GM23248 (cell line): Measurements from ENCODE around the gene MRPS14. TPM values are rescaled to one million over a fixed set of nuclear protein-coding genes. Genes with fewer than 3 reads are reported as not detected.
"Not testable (repeated sequence)": the region's sequence is repeated elsewhere in the genome, so short reads cannot be mapped to it uniquely, and the experiment has no call there.

Source experiments
- DNase-seq: peaks from one replicate; pipeline ENCODE4 v3.0.0-alpha.2; 2015
- H2AFZ ChIP-seq: fragments of 200-600 bp; sonication (generic); 2 replicates; pipeline ENCODE4 v1.6.1; 2016; ENCODE audit warnings: antibody characterized with exemption
- H3F3A ChIP-seq: fragments of 200-600 bp; sonication (generic); 2 replicates; pipeline ENCODE4 v1.6.1; 2016; ENCODE audit warnings: mild to moderate bottlenecking, antibody characterized with exemption, mixed run types; ENCODE audit not compliant: insufficient read depth
- H3K27ac ChIP-seq: fragments of 200-600 bp; sonication (generic); 2 replicates; pipeline ENCODE4 v1.5.1; 2016; ENCODE audit warnings: mild to moderate bottlenecking
- H3K27me3 ChIP-seq: fragments of 200-600 bp; sonication (generic); replicated peaks from 2 replicates; pipeline ENCODE4 v1.6.1; 2016; ENCODE audit warnings: mild to moderate bottlenecking; ENCODE audit not compliant: insufficient read depth
- H3K36me3 ChIP-seq: fragments of 200-600 bp; sonication (generic); 2 replicates; pipeline ENCODE4 v1.6.1; 2016; ENCODE audit warnings: low read depth, mild to moderate bottlenecking
- H3K4me1 ChIP-seq: fragments of 200-600 bp; sonication (generic); 2 replicates; pipeline ENCODE4 v1.6.1; 2016; ENCODE audit warnings: mild to moderate bottlenecking; ENCODE audit not compliant: insufficient read depth
- H3K4me2 ChIP-seq: fragments of 200-600 bp; sonication (generic); one replicate; pipeline ENCODE4 v1.6.1; 2016; ENCODE audit warnings: mild to moderate bottlenecking; ENCODE audit not compliant: unreplicated experiment
- H3K4me3 ChIP-seq: fragments of 200-600 bp; sonication (generic); 2 replicates; pipeline ENCODE4 v1.5.1; 2016; ENCODE audit warnings: mild to moderate bottlenecking
- H3K79me2 ChIP-seq: fragments of 200-600 bp; sonication (generic); 2 replicates; pipeline ENCODE4 v1.6.1; 2016; ENCODE audit warnings: mild to moderate bottlenecking; ENCODE audit not compliant: insufficient read depth
- H3K9ac ChIP-seq: fragments of 200-600 bp; sonication (generic); 2 replicates; pipeline ENCODE4 v1.6.1; 2016; ENCODE audit warnings: mild to moderate bottlenecking
- H3K9me2 ChIP-seq: fragments of 200-600 bp; sonication (generic); 2 replicates; pipeline ENCODE4 v1.6.1; 2016; ENCODE audit warnings: mixed run types, mild to moderate bottlenecking, moderate library complexity; ENCODE audit not compliant: insufficient read depth
- H3K9me3 ChIP-seq: fragments of 200-600 bp; sonication (generic); one replicate; pipeline ENCODE4 v1.6.1; 2017; ENCODE audit warnings: low read depth
- H4K20me1 ChIP-seq: fragments of 200-600 bp; sonication (generic); 2 replicates; pipeline ENCODE4 v1.6.0; 2016; ENCODE audit not compliant: insufficient read depth
- EZH2 ChIP-seq: fragments of 200-600 bp; sonication (generic); IDR thresholded peaks from 2 replicates; pipeline ENCODE4 v1.6.1; 2018; ENCODE audit warnings: antibody characterized with exemption, mild to moderate bottlenecking; ENCODE audit not compliant: insufficient read depth, poor library complexity, severe bottlenecking
- EZH2phosphoT487 ChIP-seq: fragments of 200-600 bp; sonication (generic); IDR thresholded peaks from 2 replicates; pipeline ENCODE4 v1.6.1; 2018; ENCODE audit warnings: antibody characterized with exemption, moderate library complexity, mild to moderate bottlenecking, low read depth; ENCODE audit not compliant: insufficient read depth
- WGBS, 2 experiments: methylation state at CpG; one replicate each; pipeline ENCODE4 v1.1.6; 2015 to 2017; ENCODE audit warnings: low lambda C conversion rate in 2 of 2, low coverage in 1 of 2; ENCODE audit errors: missing lambda C conversion rate in 2 of 2; 5-methylcytosine and 5-hydroxymethylcytosine counted together
- in situ Hi-C: fragments of 300-500 bp; cut with MboI; formaldehyde crosslinking; loops from 2 replicates; pipeline ENCODE4 v1.15.0; 2020
- polyA plus RNA-seq: library from polyadenylated mRNA; unstranded; fragments of >200 nt; fragmentation: Nextera tagmentation; extraction: Ambion mirVana; gene quantifications from 2 replicates; pipeline ENCODE4 v1.2.1, GENCODE V29; 2016
- total RNA-seq: library from RNA; depleted of rRNA; stranded (reverse); fragments of >200 nt; shearing (Covaris generic); gene quantifications from 2 replicates; pipeline ENCODE4 v1.2.3, GENCODE V29; 2014

The MRPS14 gene
- total and polyA plus RNA-seq, 2 experiments from 2014 or later: 19.6 to 63.7 TPM

DNA sequence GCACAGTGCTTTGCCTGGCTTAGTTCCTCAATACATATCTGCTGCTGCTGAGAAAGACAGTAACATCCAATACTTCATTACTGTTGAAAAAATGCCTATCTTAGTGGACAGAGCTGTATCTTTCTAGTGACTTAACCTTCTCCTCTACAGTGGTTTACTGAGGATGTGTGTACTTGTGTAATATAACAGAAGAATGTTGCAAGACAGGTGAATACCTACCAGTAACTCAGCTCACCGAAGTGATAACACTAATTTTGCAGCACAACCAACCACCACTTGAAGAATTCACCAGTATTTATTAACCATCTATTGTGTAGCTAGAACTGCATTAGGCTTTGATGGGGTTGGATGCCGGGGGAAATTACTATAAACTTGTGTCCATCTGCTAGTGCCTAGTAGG is 27.8 kb upstream of the MRPS14 start:
- in situ Hi-C loops: no loop called here
- WGBS, 2 experiments: 25 to 34% methylated on average over 2 of the region's 2 CpGs
- TF ChIP-seq EZH2 (no peak), EZH2phosphoT487 (no peak)

DNA sequence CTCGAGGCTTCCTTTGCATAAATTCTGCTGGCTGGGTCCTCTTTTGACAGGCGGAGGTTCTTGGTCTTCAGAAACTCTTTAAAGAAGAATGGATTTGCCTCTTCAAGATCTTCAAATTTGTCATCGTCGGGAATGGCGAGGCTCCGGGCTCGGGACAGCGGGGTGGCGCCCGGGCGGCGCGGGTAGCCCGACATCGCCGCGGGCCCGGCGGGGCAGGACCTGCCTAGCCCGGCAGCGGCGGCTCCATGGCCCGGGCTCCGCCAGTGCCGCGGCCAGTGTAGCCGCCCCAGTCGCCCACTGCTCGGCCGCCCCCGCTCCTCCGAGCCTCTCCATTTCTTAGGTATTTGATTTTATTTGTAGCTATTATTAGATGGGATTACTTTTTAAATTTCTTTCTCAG is 22.3 kb upstream of the MRPS14 start:
- Histone ChIP-seq H2AFZ (no peak overlapping the region), H3K9ac (no peak overlapping the region), H3K36me3 (no peaks in the 10 kb centered on the region), H3F3A (no peaks in the 10 kb centered on the region), H3K79me2 (no peaks in the 10 kb centered on the region), H3K4me1 (no peaks in the 10 kb centered on the region), H3K9me3 (no peaks in the 10 kb centered on the region), H3K4me2 (no peak overlapping the region), H3K4me3 (no peak overlapping the region), H3K27ac (no peak overlapping the region), H3K9me2 (no peaks in the 10 kb centered on the region), H4K20me1 (no peaks in the 10 kb centered on the region), H3K27me3 (no peaks in the 10 kb centered on the region; the same call in 1 of the 2 replicates)
- no peak for DNase-seq
- in situ Hi-C loops: no loop called here
- WGBS, 2 experiments: 93 to 94% methylated on average over 29 to 32 of the region's 32 CpGs
- TF ChIP-seq EZH2phosphoT487 (no peak), EZH2 (no peak)

More for the DNA sequence above, 27.8 kb upstream of the MRPS14 start:
- Histone ChIP-seq H4K20me1 (no peaks in the 10 kb centered on the region), H3K4me2 (no peak overlapping the region), H3K79me2 (no peaks in the 10 kb centered on the region), H3K36me3 (no peaks in the 10 kb centered on the region), H3K4me1 (no peaks in the 10 kb centered on the region), H3K27ac (no peak overlapping the region), H2AFZ (no peak overlapping the region), H3K9me2 (no peaks in the 10 kb centered on the region), H3K9ac (no peak overlapping the region), H3K9me3 (no peaks in the 10 kb centered on the region), H3K4me3 (no peak overlapping the region), H3F3A (no peaks in the 10 kb centered on the region), H3K27me3 (no peaks in the 10 kb centered on the region)
- no peak for DNase-seq

DNA sequence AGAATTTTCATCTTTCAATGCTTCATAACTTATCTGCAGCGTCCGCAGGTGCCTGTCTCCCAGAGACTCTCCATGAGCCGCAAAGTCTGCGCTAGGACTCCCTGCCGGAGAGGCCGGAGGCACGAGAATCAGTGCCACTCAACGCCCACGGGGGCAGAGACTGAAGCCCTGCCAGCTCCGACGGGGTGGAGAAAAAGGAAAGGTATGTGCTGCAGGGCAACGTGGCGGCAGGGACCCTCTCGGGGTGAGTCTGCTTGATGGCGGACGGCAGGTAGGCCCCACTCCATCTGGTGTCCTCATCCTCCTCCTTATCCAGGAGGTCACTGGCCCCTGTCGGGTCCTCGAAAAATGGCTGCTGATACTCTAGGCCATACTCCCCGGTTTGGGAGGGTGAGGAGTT is 21.9 kb upstream of the MRPS14 start:
- Histone ChIP-seq H3F3A (no peaks in the 10 kb centered on the region), H3K4me3 (no peak overlapping the region), H3K27ac (no peak overlapping the region), H3K79me2 (no peaks in the 10 kb centered on the region), H3K36me3 (no peaks in the 10 kb centered on the region), H3K9me3 (no peaks in the 10 kb centered on the region), H3K9me2 (no peaks in the 10 kb centered on the region), H3K4me2 (no peak overlapping the region), H4K20me1 (no peaks in the 10 kb centered on the region), H3K9ac (no peak overlapping the region), H2AFZ (no peak overlapping the region), H3K27me3 (no peaks in the 10 kb centered on the region; the same call in 1 of the 2 replicates), H3K4me1 (no peaks in the 10 kb centered on the region)
- WGBS, 2 experiments: 84% methylated on average over 19 of the region's 19 CpGs
- TF ChIP-seq EZH2: no peak
- no peak for TF ChIP-seq EZH2phosphoT487
- no peak for DNase-seq
- in situ Hi-C loops: no loop called here

DNA sequence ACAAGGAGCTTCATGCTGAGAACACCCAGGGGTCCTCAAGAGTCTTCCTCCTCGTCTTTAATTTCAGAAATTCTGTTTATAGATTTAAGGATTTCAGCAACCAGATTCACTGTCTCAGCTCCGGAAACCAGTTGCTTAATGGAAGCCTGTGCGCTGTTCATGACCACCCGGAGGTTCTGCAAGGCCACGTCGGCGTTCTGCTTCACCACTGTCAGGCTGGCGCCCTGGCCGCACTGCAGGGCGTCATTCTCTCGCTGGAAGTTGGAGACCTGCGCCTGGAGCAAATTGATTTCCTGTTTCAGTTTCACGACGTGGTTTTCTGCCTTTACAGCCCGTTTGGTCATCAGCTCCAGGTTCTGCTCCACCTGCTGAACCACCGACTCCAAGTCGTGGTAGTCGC is 21.4 kb upstream of the MRPS14 start:
- H3K4me1 ChIP-seq, H4K20me1 ChIP-seq, H2AFZ ChIP-seq, H3K4me2 ChIP-seq, H3K36me3 ChIP-seq, H3F3A ChIP-seq, H3K4me3 ChIP-seq, in situ Hi-C loops, H3K27ac ChIP-seq, H3K27me3 ChIP-seq, H3K9me3 ChIP-seq, H3K79me2 ChIP-seq, H3K9me2 ChIP-seq, H3K9ac ChIP-seq, DNase-seq: not testable (repeated sequence)
- 76 to 79% methylated on average over 18 of the region's 18 CpGs for WGBS, 2 experiments

GRCh38 chr1:175043824-175044223 is 20.6 kb upstream of the MRPS14 start:
- H3K36me3 ChIP-seq: no peaks in the 10 kb centered on the region
- no peak overlapping the region for H3K4me2 ChIP-seq
- no peaks in the 10 kb centered on the region for H3F3A ChIP-seq
- H3K4me3 ChIP-seq: no peak overlapping the region
- no peaks in the 10 kb centered on the region for H3K4me1 ChIP-seq
- WGBS, 2 experiments: 66 to 69% methylated on average over 15 to 19 of the region's 19 CpGs
- H4K20me1 ChIP-seq: no peaks in the 10 kb centered on the region
- no peak overlapping the region for H2AFZ ChIP-seq
- no peaks in the 10 kb centered on the region for H3K9me3 ChIP-seq
- no peak overlapping the region for H3K27ac ChIP-seq
- no peak for DNase-seq
- no peak overlapping the region for H3K9ac ChIP-seq
- H3K9me2 ChIP-seq: no peaks in the 10 kb centered on the region
- in situ Hi-C loops: no loop called here
- H3K79me2 ChIP-seq: no peaks in the 10 kb centered on the region
- H3K27me3 ChIP-seq: peaks cover 7% of the 10 kb centered on the region
- TF ChIP-seq EZH2phosphoT487 (no peak), EZH2 (no peak)
